Heart left ventricle (tissue), 13 donors: ENCODE measurements around the gene ABHD1.

Source experiments
- POLR2A ChIP-seq, 2 donors: fragments of 450-650 bp; IDR thresholded peaks; one replicate each; pipeline ENCODE4 v1.6.1; 2017; ENCODE audit warnings: antibody characterized with exemption in 2 of 2, mild to moderate bottlenecking in 2 of 2, moderate library complexity in 2 of 2
- TF ChIP-seq, protein P1 (sequence below), 12 donors: fragments of 200-600 bp; sonication (generic) in 4 of 12; IDR thresholded peaks; one replicate each; pipeline versions ENCODE4 v1.5.0 to v1.8.0; 2018 to 2022; ENCODE audit warnings: antibody characterized with exemption in 12 of 12, mild to moderate bottlenecking in 5 of 12
- donor health status: ischemic (EF 13 %, LVEDD 7.1; RV severe dilation, severe dysfunction).
- donor health status: DM: no; HTN: yes; CAD: no.
- donor health status: DM: no; HTN: no; CAD: no.
- donor health status: ischemic (EF 25% LVEDD 6.9; RV normal size, moderate dysfunction).
- donor health status: ischemic (EF 25% LVEDD 5.7; RV mildly dilated, moderate dysfunction).
- donor health status: ischemic (EF 35%, LVEDD 5.7; RV mildly dilated, moderate dysfunction).
- donor health status: nonischemic (EF 11% LVEDD 7.7; RV severe dilation, severe dysfunction).
- donor health status: DM: yes; HTN: yes; CAD: no.
- donor health status: PGD.
- donor health status: ischemic (EF 29% LVEDD 5.4; RV normal size, mild dysfunction).
- donor health status: nonischemic (EF 23%, LVEDD 6.1; RV moderate dilation, normal function).

DNA sequence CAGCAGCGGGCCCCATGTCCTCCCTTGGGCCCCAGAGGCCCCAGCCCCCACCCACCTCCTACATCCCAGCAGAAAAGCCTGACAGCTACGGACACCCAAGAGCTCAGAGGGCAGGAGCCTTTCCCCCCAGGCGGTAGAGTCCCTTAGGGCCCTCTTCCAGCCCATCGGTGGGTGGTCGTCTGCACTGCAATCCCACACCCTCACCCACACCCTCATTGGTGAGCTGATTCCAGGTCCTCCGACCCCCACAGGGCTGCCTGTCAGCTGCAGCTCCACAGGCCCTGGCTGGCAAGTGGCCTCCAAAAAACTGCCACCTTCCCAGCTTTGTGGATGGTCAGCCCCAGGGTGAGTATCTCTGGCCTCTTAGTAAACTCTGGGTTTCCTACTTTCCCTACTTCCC lies 35.7 kb downstream of the ABHD1 start:
- TF ChIP-seq, protein P1, sequence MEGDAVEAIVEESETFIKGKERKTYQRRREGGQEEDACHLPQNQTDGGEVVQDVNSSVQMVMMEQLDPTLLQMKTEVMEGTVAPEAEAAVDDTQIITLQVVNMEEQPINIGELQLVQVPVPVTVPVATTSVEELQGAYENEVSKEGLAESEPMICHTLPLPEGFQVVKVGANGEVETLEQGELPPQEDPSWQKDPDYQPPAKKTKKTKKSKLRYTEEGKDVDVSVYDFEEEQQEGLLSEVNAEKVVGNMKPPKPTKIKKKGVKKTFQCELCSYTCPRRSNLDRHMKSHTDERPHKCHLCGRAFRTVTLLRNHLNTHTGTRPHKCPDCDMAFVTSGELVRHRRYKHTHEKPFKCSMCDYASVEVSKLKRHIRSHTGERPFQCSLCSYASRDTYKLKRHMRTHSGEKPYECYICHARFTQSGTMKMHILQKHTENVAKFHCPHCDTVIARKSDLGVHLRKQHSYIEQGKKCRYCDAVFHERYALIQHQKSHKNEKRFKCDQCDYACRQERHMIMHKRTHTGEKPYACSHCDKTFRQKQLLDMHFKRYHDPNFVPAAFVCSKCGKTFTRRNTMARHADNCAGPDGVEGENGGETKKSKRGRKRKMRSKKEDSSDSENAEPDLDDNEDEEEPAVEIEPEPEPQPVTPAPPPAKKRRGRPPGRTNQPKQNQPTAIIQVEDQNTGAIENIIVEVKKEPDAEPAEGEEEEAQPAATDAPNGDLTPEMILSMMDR (IDR thresholded peaks at IDR 0.05) = no peak
- no peak for TF ChIP-seq POLR2A (IDR thresholded peaks at IDR 0.05)
